ENCODE data around the gene ANKS1B.
"Not testable (repeated sequence)": the region's sequence is repeated elsewhere in the genome, so short reads cannot be mapped to it uniquely, and the experiment has no call there.

The ANKS1B gene

DNA sequence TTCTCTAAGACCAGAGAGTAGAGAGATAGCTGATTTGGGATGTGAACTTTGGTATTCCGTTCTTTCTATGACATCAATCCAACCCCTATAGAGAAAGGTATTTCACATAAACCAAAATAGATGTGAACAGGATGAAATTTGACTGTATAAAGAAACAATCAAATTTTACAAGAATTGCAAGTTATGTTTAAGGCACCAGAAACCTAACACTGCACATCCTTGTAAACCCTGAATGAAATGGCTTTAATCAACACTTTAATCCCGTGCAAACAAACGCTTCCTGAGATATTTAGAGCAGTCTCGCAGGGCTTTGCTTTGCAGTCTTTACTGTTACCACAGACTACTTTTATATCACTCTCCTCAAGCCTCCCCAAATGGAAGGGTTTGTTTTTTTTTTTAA is 1214.5 kb downstream of the ANKS1B start:
- DNase-seq = no peak
- in situ Hi-C loops (cut with MboI; ENCODE audit: low pct_unique_long_range_greater_than_20kb, low sequenced_read_pairs) = no loop called here

DNA sequence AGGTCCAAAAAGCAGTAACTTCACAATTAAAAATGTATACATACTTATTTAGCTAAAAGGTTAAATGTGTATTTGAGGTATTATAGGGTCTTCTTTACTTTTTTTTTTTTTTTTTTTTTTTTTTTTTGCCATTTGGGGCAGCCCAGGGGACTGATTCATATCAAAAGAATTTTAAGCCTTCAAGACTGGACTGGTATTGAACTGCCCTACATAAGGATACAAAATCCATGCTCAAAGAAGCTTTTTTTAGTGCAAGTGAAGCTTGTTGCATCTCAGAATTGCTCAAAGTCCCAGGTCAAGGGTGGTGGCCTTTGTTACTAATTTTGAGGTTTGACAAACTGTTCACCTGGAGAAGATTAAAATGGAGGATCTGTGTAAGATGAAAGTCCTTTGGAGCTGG is 1215.7 kb downstream of the ANKS1B start:
- DNase-seq = no peak
- in situ Hi-C loops (cut with MboI; ENCODE audit: low pct_unique_long_range_greater_than_20kb, low sequenced_read_pairs) = no loop called here

DNA sequence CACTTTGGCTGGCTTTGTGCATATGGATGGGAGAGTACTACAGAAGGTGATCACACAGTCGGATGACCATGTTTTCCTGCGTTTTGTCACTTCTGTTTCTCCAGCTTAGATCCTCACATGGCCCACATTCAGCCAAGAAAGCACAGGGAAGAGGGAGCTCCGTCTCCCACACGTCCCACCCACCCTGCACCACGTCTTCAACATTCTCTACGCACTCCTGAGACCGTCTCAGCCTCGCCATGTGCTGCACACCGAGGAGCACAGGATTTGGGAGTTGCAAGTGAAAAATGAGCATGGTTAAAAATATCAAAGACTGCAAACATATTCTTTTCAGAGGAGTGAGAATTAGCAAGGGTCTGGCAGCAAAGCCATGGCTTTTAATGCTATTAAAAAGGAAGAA is 1217.5 kb downstream of the ANKS1B start:
- DNase-seq = no peak
- in situ Hi-C loops (cut with MboI; ENCODE audit: low pct_unique_long_range_greater_than_20kb, low sequenced_read_pairs) = no loop called here

- in situ Hi-C loops (cut with MboI; ENCODE audit: low pct_unique_long_range_greater_than_20kb, low sequenced_read_pairs) = no loop called here
- DNase-seq = no peak
Observed at GRCh38 chr12:98763656-98764055, 1221.1 kb downstream of the ANKS1B start.

GRCh38 chr12:98758331-98758730 is 1226.4 kb downstream of the ANKS1B start:
- in situ Hi-C loops (cut with MboI; ENCODE audit: low pct_unique_long_range_greater_than_20kb, low sequenced_read_pairs) = no loop called here
- DNase-seq = no peak

- in situ Hi-C loops (cut with MboI; ENCODE audit: low pct_unique_long_range_greater_than_20kb, low sequenced_read_pairs) = no loop called here
- DNase-seq = no peak
Observed at GRCh38 chr12:98757455-98757854, 1227.3 kb downstream of the ANKS1B start.

- DNase-seq; in situ Hi-C loops (cut with MboI; ENCODE audit: low pct_unique_long_range_greater_than_20kb, low sequenced_read_pairs): not testable (repeated sequence)
Observed at GRCh38 chr12:98755855-98756254, 1228.9 kb downstream of the ANKS1B start.

DNA sequence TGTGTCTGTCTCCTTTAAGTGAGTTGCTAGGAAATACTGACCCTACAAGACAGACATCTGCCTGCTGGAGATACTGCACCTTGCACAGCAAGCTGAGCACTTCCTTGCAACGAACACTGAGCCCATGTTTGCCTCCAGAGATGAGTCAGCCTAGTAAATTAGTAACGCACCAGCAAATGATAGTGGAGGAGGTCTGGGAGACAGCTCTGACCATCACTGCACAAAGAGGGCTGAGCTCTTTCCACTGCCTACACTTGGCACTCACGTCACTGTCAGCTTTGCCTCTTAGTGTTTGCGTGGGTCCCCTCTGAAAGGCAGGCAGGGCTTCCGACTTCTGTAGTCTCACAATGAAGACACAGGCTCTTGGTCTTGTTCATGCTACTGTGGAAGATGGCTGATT is 1230.6 kb downstream of the ANKS1B start:
- no peak for DNase-seq
- in situ Hi-C loops (cut with MboI; ENCODE audit: low pct_unique_long_range_greater_than_20kb, low sequenced_read_pairs) = no loop called here

- no peak for DNase-seq
- in situ Hi-C loops (cut with MboI; ENCODE audit: low pct_unique_long_range_greater_than_20kb, low sequenced_read_pairs) = no loop called here
Observed at GRCh38 chr12:98752726-98753125, 1232.0 kb downstream of the ANKS1B start.

GRCh38 chr12:98751580-98752115 is 1233.1 kb downstream of the ANKS1B start:
- in situ Hi-C loops (cut with MboI; ENCODE audit: low pct_unique_long_range_greater_than_20kb, low sequenced_read_pairs) = no loop called here
- DNase-seq = no peak

GRCh38 chr12:98750511-98750910 is 1234.2 kb downstream of the ANKS1B start:
- in situ Hi-C loops (cut with MboI; ENCODE audit: low pct_unique_long_range_greater_than_20kb, low sequenced_read_pairs) = no loop called here
- no peak for DNase-seq

DNA sequence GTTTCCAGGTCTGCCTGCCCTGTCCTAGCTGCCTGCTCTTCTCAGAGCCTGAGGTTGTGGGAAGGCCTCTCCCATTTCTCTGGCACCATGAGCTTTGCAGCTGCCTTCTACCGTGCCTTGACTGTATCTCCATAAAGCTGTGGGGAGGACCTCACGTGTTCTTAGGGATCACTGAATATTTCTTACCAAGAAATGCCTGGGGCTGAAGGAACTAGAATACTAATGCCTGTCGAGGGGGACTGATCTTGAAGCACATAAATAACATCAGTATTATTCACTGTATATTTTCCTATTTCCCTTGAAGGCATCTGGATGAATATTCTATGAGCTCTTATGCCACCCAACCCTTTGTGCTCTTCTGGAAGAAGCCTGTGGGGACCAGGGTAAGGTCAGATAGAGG is 1236.3 kb downstream of the ANKS1B start:
- no peak for DNase-seq
- in situ Hi-C loops (cut with MboI; ENCODE audit: low pct_unique_long_range_greater_than_20kb, low sequenced_read_pairs) = no loop called here

DNA sequence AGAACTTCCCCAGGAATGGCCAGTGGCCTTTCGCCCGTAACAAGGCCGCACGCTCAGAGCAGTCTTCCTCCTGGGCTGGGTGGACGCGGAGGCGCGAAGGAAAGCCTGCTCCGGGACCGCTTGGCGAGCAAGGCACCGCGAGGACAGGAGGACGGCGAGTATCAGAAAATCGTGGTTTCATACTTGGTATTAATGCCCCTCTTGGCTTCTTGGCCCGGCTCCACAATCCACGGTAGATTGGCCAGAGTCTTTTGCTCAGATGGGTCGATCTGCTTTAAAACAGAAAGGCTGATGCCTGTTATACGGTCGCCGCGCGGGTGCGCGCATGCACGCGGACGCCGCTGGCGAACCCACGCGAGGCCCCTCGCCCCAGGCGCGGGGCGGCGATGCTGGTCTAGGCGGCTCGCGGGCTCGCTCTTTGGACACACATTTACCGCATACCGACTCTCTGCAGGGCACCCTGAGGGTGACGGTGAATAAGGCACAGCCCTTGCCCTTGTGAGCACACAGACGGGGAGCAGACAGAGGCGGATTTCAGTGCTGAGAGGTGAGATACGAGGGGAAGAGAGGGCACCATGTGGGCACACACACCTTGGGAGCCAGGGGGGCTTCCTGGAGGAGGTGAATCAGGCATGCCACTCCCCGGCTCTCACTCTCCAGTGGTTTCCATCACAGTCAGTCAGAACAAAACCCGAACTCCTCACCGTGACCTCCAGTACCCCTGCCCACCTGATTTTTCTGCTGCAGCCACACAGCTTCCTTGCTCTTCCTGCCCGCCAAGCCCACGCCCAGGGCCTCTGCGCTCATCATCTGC is 1239.0 kb downstream of the ANKS1B start:
- DNase-seq = no peak
- in situ Hi-C loops (cut with MboI; ENCODE audit: low pct_unique_long_range_greater_than_20kb, low sequenced_read_pairs) = no loop called here

GRCh38 chr12:98744680-98745079 is 1240.1 kb downstream of the ANKS1B start:
- in situ Hi-C loops (cut with MboI; ENCODE audit: low pct_unique_long_range_greater_than_20kb, low sequenced_read_pairs) = no loop called here
- no peak for DNase-seq

DNA sequence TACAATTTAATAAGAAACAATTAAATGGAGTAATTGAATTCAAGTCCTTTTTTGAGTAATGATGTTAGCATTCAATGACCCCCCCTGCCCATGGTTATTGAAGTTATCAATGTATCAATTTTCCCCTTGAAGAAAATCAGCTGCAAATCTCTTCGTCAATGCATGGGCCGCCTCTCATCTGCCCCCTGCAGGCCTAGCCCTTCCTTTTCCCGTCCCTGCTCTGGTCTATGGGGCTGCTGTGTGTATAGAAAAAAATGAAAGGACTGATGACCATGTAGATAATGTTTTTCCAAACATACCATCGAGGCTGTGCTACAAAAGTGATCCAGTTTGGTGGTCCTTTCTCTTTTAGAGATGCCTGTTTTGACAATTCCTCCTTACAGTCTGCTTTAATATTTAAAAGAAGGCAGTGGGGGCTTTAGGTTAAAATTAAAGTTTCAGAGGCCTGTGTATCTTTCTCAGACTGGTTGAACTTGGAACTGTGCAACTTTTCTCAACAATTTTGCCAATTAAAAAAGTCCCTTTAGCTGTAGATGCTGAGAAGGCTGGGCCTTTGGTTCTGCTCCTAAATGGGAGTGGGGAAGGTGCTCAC is 1241.3 kb downstream of the ANKS1B start:
- in situ Hi-C loops (cut with MboI; ENCODE audit: low pct_unique_long_range_greater_than_20kb, low sequenced_read_pairs) = no loop called here
- peak; percentile 52 for DNase-seq

GRCh38 chr12:98741556-98742265 is 1243.0 kb downstream of the ANKS1B start:
- no peak for DNase-seq

GRCh38 chr12:98741196-98741555 is 1243.6 kb downstream of the ANKS1B start:
- no peak for DNase-seq
- in situ Hi-C loops (cut with MboI; ENCODE audit: low pct_unique_long_range_greater_than_20kb, low sequenced_read_pairs) = no loop called here

More at GRCh38 chr12:98741556-98742265, 1243.0 kb downstream of the ANKS1B start:
- in situ Hi-C loops (cut with MboI; ENCODE audit: low pct_unique_long_range_greater_than_20kb, low sequenced_read_pairs) = no loop called here

- in situ Hi-C loops (cut with MboI; ENCODE audit: low pct_unique_long_range_greater_than_20kb, low sequenced_read_pairs) = no loop called here
Observed at GRCh38 chr12:98740751-98741150, 1244.0 kb downstream of the ANKS1B start.

DNA sequence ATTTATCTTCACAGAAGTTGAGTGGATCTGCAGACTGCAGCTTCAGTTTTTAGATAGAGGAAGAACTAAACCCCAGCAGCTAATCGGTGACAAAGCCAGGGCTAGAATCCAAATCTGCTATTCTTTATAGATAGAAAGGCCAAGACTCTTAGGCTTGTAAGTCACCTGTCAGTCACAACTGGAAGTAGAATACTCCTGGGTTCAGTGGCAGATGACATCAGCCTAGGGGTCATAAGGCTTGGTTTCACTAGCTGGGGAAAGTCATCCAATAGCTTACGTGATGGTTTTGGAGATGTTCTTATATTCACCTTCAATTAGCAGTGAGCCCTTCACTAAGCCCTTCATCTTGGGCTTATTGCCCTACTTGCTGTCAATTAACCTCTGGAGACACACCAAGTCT is 1246.2 kb downstream of the ANKS1B start:
- DNase-seq = no peak

More at GRCh38 chr12:98740751-98741150, 1244.0 kb downstream of the ANKS1B start:
- DNase-seq = no peak

GRCh38 chr12:98738002-98738401 is 1246.7 kb downstream of the ANKS1B start:
- in situ Hi-C loops (cut with MboI; ENCODE audit: low pct_unique_long_range_greater_than_20kb, low sequenced_read_pairs) = no loop called here
- DNase-seq = no peak

More for the DNA sequence above, 1246.2 kb downstream of the ANKS1B start:
- in situ Hi-C loops (cut with MboI; ENCODE audit: low pct_unique_long_range_greater_than_20kb, low sequenced_read_pairs) = no loop called here

Data from KBM-7 (cell line).